Measurements from ENCODE around the gene ST3GAL5.
A peak's percentile ranks its signal among the peaks of the same experiment; 100 is the strongest.

Gene ST3GAL5

DNA sequence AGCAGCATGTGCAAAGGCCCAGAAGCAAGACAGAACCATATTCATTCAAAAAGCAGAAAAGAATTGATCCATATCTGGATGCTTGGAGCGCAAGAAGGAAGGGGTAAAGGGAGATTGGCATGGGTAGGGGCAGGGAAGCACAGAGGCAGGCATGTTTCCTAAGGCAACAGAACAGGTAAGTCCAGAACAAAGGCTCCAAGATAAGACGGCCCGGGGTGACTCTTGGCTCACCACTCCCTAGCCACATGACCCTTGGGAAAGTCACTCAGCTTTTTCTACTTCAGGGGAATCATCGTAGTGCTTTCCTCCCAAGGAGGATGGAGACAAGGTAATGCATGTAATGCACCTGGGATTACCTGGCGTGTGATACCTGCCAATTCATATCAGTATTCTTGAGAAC is 37.7 kb upstream of the ST3GAL5 start:
- H3K9me3 Mint-ChIP-seq: no peaks in the 10 kb centered on the region
- no peaks in the 10 kb centered on the region for H3K36me3 Mint-ChIP-seq
- H3K4me3 Mint-ChIP-seq: no peak overlapping the region
- DNase-seq (ENCODE audit: low spot score in 2 of 2): no peak
- H3K27me3 Mint-ChIP-seq: no peaks in the 10 kb centered on the region
- peaks cover 6% of the 10 kb centered on the region for H3K4me1 Mint-ChIP-seq
- no peak overlapping the region for H3K27ac Mint-ChIP-seq
- no peak for ATAC-seq (ENCODE audit: low read depth)

DNA sequence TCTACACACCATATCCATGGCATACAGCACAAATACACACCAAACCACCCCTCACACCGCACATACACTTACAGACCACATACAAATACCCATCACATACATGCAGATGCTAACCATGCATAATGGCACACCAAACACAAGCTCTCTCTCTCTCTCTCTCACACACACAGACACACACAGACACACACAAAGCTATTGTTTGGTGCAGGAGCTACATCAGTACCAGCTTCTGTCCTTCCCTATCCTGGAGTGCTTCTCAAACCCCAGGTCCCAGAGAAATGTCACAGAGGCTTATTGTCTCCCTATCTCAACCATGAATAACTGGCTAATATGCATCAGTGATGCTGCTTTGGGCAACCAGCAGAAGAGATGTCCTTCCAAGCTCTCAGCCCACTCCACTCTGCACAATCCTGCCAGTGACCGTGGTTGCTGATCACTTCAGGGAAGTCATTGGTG is 36.5 kb upstream of the ST3GAL5 start:
- no peaks in the 10 kb centered on the region for H3K36me3 Mint-ChIP-seq
- no peaks in the 10 kb centered on the region for H3K9me3 Mint-ChIP-seq
- H3K27me3 Mint-ChIP-seq: no peaks in the 10 kb centered on the region
- H3K4me3 Mint-ChIP-seq: no peak overlapping the region
- peaks cover 6% of the 10 kb centered on the region for H3K4me1 Mint-ChIP-seq
- DNase-seq (ENCODE audit: low spot score in 2 of 2) (no peak), ATAC-seq (ENCODE audit: low read depth) (no peak)
- no peak overlapping the region for H3K27ac Mint-ChIP-seq

DNA sequence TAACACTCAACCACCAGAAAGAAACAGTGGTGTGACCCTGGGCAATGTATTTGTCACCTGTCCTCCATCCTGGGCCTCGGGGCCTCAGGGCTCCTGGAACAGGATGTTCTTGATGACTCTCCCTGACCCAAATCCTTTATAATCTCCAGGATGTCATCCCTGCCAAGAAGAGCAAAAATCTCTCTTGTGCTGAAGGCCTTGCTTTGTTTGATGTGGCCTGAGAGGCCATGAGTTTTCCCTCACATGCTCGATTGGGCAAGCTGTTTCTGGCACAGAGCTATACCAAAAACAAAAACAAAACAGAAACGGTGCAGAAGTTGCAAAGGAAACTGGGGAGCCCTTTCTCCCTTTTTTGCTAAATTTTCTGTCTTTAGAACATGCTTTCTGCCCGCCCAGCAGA is 35.7 kb upstream of the ST3GAL5 start:
- H3K9me3 Mint-ChIP-seq: no peaks in the 10 kb centered on the region
- ATAC-seq (ENCODE audit: low read depth): no peak
- DNase-seq (ENCODE audit: low spot score in 2 of 2): no peak
- H3K27ac Mint-ChIP-seq: no peak overlapping the region
- no peaks in the 10 kb centered on the region for H3K27me3 Mint-ChIP-seq
- H3K4me3 Mint-ChIP-seq: no peak overlapping the region
- peaks cover 4% of the 10 kb centered on the region for H3K36me3 Mint-ChIP-seq
- H3K4me1 Mint-ChIP-seq: peaks cover 6% of the 10 kb centered on the region

DNA sequence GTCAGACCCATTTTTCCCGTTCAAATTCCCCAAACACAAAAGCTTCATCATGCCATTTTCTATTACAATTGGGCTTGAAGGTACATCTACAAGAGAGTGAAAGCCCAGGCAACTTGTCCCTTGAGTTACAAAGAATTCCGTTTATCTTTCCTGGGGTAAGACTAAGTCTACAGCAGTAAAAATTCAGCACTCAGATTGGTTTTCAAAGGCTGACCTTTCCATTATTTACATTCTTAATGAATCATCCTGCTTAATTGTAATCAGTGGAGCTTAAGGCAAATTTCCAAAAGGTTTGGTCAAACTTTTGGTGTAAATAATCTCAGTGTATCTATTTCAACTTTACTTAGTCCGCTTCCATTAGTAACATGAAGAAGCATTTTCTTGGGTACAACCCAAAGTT is 33.4 kb upstream of the ST3GAL5 start:
- no peak overlapping the region for H3K4me3 Mint-ChIP-seq
- DNase-seq (ENCODE audit: low spot score in 2 of 2) (no peak), ATAC-seq (ENCODE audit: low read depth) (no peak)
- no peaks in the 10 kb centered on the region for H3K27me3 Mint-ChIP-seq
- peaks cover 1% of the 10 kb centered on the region for H3K9me3 Mint-ChIP-seq
- H3K4me1 Mint-ChIP-seq: peaks cover 6% of the 10 kb centered on the region
- H3K36me3 Mint-ChIP-seq: peaks cover 9% of the 10 kb centered on the region
- no peak overlapping the region for H3K27ac Mint-ChIP-seq

DNA sequence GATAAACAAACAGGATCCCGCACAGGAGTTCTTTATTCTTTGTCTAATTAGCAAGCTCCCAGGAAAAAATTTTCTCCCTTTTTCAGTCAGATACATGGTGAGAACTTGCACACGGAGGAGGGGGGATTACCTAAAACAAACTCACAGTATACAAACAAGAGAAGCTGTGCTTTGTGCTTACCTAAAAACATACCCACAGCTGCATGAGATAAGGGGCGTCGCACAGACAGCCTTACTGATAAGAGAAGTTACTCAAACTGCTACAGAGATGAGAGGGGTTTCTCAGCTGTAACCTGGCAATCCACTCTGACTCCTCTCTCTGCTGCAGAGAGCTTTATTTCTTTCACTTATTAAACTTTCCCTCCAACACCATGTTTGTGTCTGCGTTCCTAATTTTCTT is 32.9 kb upstream of the ST3GAL5 start:
- Mint-ChIP-seq H3K4me3 (no peak overlapping the region), H3K27ac (no peak overlapping the region), H3K27me3 (no peaks in the 10 kb centered on the region), H3K9me3 (peaks cover 1% of the 10 kb centered on the region), H3K36me3 (peaks cover 9% of the 10 kb centered on the region), H3K4me1 (peaks cover 6% of the 10 kb centered on the region)
- no peak for ATAC-seq (ENCODE audit: low read depth)
- DNase-seq (ENCODE audit: low spot score in 2 of 2): no peak

DNA sequence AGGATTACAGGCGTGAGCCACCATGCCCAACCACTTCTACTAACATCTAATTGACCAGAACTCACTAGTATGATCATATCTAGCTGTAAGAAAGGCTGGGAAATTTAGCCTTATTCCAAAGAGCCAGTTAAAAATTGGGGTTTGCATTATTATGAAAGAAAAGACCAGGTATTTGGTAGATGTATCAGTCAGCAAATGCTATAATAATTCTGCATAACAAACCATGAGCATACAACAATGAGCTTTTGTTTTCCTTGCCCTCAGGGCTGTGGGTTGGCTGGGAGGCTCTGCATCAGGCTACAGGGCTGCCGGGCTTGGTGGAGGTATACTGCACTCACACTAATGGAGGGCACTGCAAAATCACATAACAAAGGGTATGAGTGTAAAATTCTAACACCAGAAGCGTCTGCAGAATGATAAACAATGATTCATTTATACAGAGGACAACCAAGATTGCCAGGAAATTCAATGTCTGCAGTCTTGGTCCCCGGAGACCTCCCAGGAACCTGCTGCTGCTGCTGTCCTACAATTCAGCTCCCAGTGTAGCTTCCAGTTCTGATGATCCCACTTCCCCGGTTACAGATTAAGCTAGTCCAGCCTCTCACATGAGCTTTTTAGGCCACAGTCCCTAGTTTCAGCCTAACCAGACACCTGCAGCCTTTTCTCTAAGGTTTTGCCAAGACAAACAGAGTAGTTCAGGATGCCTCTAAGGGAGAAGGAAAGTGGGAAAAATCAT is 32.2 kb upstream of the ST3GAL5 start:
- Mint-ChIP-seq H3K27ac (no peak overlapping the region), H3K36me3 (peaks cover 9% of the 10 kb centered on the region), H3K9me3 (peaks cover 1% of the 10 kb centered on the region), H3K27me3 (no peaks in the 10 kb centered on the region), H3K4me3 (no peak overlapping the region), H3K4me1 (peaks cover 6% of the 10 kb centered on the region)
- DNase-seq (ENCODE audit: low spot score in 2 of 2): no peak
- ATAC-seq (ENCODE audit: low read depth): no peak

DNA sequence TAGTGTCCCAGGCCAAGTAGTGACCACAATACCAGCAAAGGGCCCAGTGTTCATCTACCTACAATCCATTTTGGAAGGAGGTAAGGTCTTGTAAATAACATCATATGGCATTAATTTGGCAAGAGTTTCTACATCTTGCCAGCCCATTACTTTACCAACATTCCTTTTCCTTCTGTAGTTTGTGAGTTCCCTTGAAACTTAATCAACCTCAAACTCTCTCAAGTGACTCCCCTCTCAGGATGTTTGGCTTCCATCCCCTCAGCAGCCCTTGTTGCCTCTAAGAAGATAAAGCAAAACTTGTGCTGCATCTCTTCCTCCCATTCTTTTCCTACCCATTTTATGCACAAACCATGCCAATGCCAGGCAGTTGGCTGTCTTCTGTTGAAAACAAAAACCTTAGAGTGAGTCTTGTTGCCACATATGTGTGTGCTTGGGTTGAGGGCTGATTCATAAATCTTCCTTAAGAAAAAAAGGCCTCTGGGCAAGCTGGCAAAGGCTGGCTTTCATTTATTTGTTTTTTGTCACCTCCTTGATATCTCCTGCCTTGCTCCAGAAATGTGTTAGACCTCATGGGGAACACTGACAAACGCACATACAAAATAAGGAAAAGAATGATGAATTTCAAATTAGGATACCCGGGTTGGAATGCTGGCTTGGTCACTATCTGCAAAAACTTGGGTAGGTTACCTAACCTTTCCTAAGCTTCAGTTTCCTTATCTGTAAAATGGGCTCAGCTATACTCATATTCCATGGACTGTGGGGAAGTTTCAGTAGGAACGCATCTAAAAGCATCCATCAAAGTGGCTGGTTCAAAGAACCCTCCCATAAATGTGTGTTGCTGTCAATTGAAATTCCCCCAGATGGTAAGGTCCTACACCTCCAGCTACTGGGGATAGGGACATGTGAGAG is 29.4 kb upstream of the ST3GAL5 start:
- no peak overlapping the region for H3K4me3 Mint-ChIP-seq
- no peak overlapping the region for H3K27ac Mint-ChIP-seq
- H3K4me1 Mint-ChIP-seq: peaks cover 14% of the 10 kb centered on the region
- H3K9me3 Mint-ChIP-seq: peaks cover 1% of the 10 kb centered on the region
- ATAC-seq (ENCODE audit: low read depth) (no peak), DNase-seq (ENCODE audit: low spot score in 2 of 2) (no peak)
- H3K27me3 Mint-ChIP-seq: no peaks in the 10 kb centered on the region
- H3K36me3 Mint-ChIP-seq: peaks cover 13% of the 10 kb centered on the region

DNA sequence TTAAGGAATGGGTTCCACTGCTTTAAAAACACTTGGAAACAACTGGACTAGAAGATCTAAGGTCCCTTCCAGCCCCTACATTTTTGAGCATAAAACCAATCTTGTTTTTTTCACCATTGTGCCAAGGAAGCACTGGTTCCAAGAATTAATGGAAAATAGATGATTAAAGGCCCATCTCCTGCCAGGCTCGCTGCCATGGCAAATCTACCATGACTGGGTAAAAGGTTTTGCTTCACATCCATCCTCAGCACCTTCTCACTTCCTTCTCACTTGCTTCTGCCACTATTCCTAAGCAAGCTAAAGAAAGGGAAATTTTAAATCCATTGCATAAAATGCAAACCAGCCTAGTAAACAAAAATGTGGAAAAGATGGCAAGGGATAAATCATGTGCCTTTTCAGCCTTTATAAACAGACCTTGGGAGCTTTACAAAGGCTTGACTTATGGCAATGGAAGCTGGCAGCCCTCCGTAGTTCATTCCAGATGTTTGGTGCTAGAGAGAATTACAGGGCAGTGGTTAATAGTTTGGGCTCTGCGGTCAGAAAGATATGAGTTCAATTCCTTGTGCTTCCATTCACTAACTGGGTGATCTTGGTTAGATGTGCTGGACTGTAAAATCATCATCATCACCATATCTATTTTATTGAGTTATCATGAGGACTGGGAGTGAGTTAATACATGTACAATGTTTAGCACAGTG is 27.0 kb upstream of the ST3GAL5 start:
- Mint-ChIP-seq H3K4me1 (peaks cover 20% of the 10 kb centered on the region), H3K9me3 (peaks cover 1% of the 10 kb centered on the region), H3K36me3 (peaks cover 13% of the 10 kb centered on the region), H3K27me3 (no peaks in the 10 kb centered on the region), H3K27ac (no peak overlapping the region), H3K4me3 (no peak overlapping the region)
- ATAC-seq (ENCODE audit: low read depth) (no peak), DNase-seq (ENCODE audit: low spot score in 2 of 2) (no peak)

DNA sequence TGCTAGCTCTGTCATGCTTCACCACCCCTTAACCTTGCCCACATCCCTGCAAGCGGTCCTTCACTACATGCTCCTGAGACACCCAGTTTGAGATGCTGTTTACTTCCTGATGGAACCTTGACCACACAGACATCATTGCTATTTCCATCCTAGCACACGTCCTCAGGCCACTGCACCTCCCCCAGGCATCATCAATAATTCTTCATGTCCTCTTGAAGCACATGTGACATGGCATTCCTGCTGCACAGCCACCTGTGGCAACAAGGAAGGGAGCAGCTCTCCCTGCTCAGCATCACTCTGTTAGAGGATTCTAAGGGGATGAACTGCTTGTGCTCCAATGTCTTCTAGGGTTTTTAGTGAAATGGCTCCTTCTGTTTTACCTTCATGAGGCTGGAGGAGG is 26.1 kb upstream of the ST3GAL5 start:
- peaks cover 1% of the 10 kb centered on the region for H3K9me3 Mint-ChIP-seq

DNA sequence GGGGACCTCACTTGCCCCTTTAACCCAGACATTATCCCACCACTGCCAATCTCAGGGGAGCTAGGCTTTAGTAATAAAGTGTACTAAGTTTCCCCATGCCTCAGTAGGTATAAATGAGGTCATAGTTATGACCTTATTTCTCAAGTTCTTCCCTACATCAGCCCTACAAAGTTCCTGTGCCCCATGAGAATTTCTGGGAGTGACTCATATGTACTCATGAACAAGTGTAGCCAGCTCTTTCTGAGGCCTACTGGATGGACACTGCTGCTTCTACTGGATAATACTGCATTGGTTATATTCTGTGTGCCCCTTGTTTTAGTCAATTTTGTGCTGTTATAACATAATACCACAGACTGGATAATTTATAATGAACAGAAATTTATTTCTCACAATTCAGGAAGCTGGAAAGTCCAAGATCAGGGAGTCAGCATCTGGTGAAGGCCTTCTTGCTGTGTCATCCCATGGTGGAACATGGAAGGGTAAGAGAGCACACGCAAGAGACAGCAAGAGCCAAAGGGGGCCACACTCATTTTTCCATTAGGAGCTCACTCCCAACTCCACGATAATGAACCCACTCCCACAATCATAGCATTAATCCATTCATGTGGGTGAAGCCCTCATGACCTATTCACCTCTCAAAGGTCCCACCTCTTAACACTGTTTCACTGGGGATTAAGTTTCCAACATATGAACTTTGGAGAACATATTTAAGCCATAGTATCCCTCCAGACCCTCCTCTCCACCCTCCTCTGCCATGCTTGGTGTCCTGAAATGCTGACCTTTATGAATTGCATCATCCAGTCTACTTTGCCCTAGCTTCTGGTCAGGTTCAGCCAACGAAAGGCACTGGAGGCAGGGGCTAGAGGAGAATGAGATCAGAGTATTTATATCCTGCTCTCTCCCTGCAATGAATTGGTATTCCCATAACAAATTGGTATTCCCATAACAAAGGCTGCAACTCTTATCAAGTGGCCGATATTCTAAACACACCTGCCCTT is 25.4 kb upstream of the ST3GAL5 start:
- DNase-seq (ENCODE audit: low spot score in 2 of 2) (no peak), ATAC-seq (ENCODE audit: low read depth) (no peak)
- H3K9me3 Mint-ChIP-seq: peaks cover 1% of the 10 kb centered on the region
- H3K4me3 Mint-ChIP-seq: no peak overlapping the region
- H3K27ac Mint-ChIP-seq: no peak overlapping the region
- peaks cover 9% of the 10 kb centered on the region for H3K36me3 Mint-ChIP-seq
- H3K27me3 Mint-ChIP-seq: no peaks in the 10 kb centered on the region
- peaks cover 22% of the 10 kb centered on the region for H3K4me1 Mint-ChIP-seq

More for the DNA sequence above, 26.1 kb upstream of the ST3GAL5 start:
- H3K27ac Mint-ChIP-seq: no peak overlapping the region
- no peak for DNase-seq (ENCODE audit: low spot score in 2 of 2)
- peaks cover 11% of the 10 kb centered on the region for H3K36me3 Mint-ChIP-seq
- ATAC-seq (ENCODE audit: low read depth): peak; percentile 48
- peaks cover 22% of the 10 kb centered on the region for H3K4me1 Mint-ChIP-seq
- no peaks in the 10 kb centered on the region for H3K27me3 Mint-ChIP-seq
- H3K4me3 Mint-ChIP-seq: no peak overlapping the region

DNA sequence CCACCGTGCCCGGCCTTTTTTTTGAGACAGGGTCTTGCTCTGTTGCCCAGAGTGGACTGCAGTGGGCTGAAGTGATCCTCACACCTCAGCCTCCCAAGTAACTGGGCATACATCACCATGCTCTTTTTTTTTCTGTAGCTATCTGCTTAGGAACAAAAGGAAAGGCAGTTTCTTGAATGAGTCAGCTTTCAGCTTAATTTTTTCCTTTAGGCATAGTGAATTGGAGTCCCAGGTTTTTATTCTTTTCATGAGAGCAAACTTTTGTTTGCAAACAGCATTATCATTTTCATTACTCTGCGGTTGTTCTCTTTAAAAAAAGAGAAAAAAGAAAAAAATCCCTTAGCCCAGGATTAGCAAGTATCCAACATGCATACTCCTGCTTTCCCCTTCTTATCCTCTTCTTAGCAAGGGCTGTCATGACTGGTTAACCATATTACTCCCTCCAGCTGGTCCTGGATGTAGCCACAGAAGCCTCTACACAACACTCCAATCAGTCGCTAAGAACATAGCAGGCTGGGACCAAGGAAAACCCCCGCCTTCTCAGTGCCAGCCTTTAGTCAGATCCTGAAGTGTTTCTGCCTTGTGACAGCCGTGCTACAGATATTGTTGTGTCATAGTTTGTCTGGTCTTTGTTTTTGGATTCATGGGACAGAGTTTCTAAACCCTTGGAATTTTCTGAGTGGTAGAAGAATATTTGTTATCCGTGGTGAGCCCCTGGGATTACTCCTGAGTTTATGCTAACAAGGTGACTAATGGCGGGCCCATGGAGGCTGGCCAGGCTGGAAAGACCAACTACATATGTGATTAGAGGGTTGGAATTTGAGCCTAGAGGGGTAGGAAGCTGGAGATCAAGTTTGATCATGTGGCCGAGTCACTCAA is 23.3 kb upstream of the ST3GAL5 start:
- peaks cover 7% of the 10 kb centered on the region for H3K36me3 Mint-ChIP-seq
- DNase-seq (ENCODE audit: low spot score in 2 of 2) (no peak), ATAC-seq (ENCODE audit: low read depth) (no peak)
- no peaks in the 10 kb centered on the region for H3K9me3 Mint-ChIP-seq
- no peaks in the 10 kb centered on the region for H3K27me3 Mint-ChIP-seq
- H3K4me1 Mint-ChIP-seq: peaks cover 22% of the 10 kb centered on the region
- H3K27ac Mint-ChIP-seq: no peak overlapping the region
- H3K4me3 Mint-ChIP-seq: no peak overlapping the region

DNA sequence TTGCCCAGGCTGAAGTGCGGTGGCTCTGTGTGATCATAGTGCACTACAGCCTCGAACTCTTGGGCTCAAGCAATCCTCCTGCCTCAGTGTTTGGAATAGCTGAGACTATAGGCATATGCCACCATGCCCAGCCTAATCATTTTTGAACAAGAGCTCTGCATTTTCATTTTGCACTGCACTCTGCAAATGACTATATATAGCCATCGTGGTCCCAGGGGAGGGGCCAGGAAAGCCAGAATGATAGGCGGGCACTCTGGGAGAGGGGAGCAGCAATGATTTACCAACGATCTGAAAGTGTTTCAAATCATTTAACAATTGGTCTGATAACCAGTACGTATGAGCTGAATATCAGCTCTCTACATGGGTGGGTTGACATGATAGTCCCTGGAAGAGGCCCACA is 22.3 kb upstream of the ST3GAL5 start:
- Mint-ChIP-seq H3K27me3 (no peaks in the 10 kb centered on the region), H3K4me1 (peaks cover 24% of the 10 kb centered on the region), H3K9me3 (no peaks in the 10 kb centered on the region), H3K27ac (no peak overlapping the region), H3K36me3 (peaks cover 13% of the 10 kb centered on the region), H3K4me3 (no peak overlapping the region)
- ATAC-seq (ENCODE audit: low read depth) (no peak), DNase-seq (ENCODE audit: low spot score in 2 of 2) (no peak)

All from memory B cell (primary cell).